Caco-2 (cell line): ENCODE measurements around the gene GPR39. TPM values are rescaled to one million over a fixed set of nuclear protein-coding genes. Genes with fewer than 3 reads are reported as not detected.

ENCODE experiments used
- BruUV-seq: library from RNA; stranded (reverse); fragments of 400-500 nt; replicated peaks from 2 replicates; lab custom pipeline; 2021; lab: Mats Ljungman, UMichigan
- CTCF ChIA-PET: fragments of 300-600 bp; sonication (Branson Sonifier 250); formaldehyde crosslinking; loops from one replicate; lab custom pipeline; 2022; ENCODE audit warnings: antibody characterized with exemption; lab: Charles Lee
- POLR2A ChIA-PET: fragments of 300-600 bp; sonication (Branson Sonifier 250); formaldehyde crosslinking; loops from one replicate; lab custom pipeline; 2022; ENCODE audit warnings: antibody characterized with exemption; lab: Charles Lee
- DNase-seq, 2 experiments: peaks; one replicate each; pipeline versions ENCODE4 v3.0.0 to v3.0.0-alpha.2; 2020 to 2022
- H3K27me3 ChIP-seq: replicated peaks from 2 replicates; pipeline ENCODE4 v1.6.0; 2011; ENCODE audit warnings: low read length; ENCODE audit not compliant: control insufficient read depth, insufficient read depth
- H3K36me3 ChIP-seq: 2 replicates; pipeline ENCODE4 v1.5.1; 2011; ENCODE audit warnings: low read length; ENCODE audit not compliant: control insufficient read depth, insufficient read depth
- H3K4me1 ChIP-seq: fragments of 250-450 bp; sonication (Bioruptor Pico); 2 replicates; pipeline ENCODE4 v1.5.1; 2020; ENCODE audit warnings: mild to moderate bottlenecking
- H3K4me3 ChIP-seq: 2 replicates; pipeline ENCODE4 v1.5.1; 2011; ENCODE audit warnings: low read depth, mild to moderate bottlenecking, control low read depth, low read length
- H3K9me3 ChIP-seq: fragments of 250-450 bp; sonication (Bioruptor Pico); 2 replicates; pipeline ENCODE4 v1.5.1; 2020; ENCODE audit warnings: mild to moderate bottlenecking, moderate library complexity
- H3K27ac Mint-ChIP-seq: one replicate; pipeline ENCODE4 v1.8.0; 2022; ENCODE audit warnings: mixed read lengths; ENCODE audit not compliant: unreplicated experiment
- H3K27me3 Mint-ChIP-seq: one replicate; pipeline ENCODE4 v1.8.0; 2022; ENCODE audit warnings: mixed read lengths; ENCODE audit not compliant: insufficient read depth, unreplicated experiment
- H3K36me3 Mint-ChIP-seq: one replicate; pipeline ENCODE4 v1.8.0; 2022; ENCODE audit warnings: mild to moderate bottlenecking, mixed read lengths; ENCODE audit not compliant: insufficient read depth, unreplicated experiment
- H3K4me1 Mint-ChIP-seq: one replicate; pipeline ENCODE4 v1.8.0; 2022; ENCODE audit warnings: low read depth, mixed read lengths; ENCODE audit not compliant: unreplicated experiment
- H3K4me3 Mint-ChIP-seq: one replicate; pipeline ENCODE4 v1.8.0; 2022; ENCODE audit warnings: mild to moderate bottlenecking, moderate library complexity, mixed read lengths; ENCODE audit not compliant: unreplicated experiment
- H3K9me3 Mint-ChIP-seq: one replicate; pipeline ENCODE4 v1.8.0; 2022; ENCODE audit warnings: mixed read lengths; ENCODE audit not compliant: unreplicated experiment
- CTCF ChIP-seq, 2 experiments: fragments of 200-600 bp in 1 of 2; IDR thresholded peaks; 1 replicate in 1 of 2; 2 replicates in 1 of 2; pipeline versions ENCODE4 v1.5.1 to v1.8.0; 2011 to 2022; ENCODE audit warnings: antibody characterized with exemption in 1 of 2, control low read depth in 1 of 2, inconsistent platforms in 1 of 2, low read depth in 1 of 2, low read length in 1 of 2, mild to moderate bottlenecking in 1 of 2, moderate library complexity in 1 of 2; ENCODE audit not compliant: insufficient read depth in 1 of 2, severe bottlenecking in 1 of 2, unreplicated experiment in 1 of 2
- intact Hi-C: fragments of 100-400 bp; cut with micrococcal nuclease; formaldehyde crosslinking; loops from one replicate; pipeline ENCODE4 v1.10.0; 2022; ENCODE audit not compliant: unreplicated experiment
- total RNA-seq: library from RNA; stranded (reverse); gene quantifications from 2 replicates; pipeline ENCODE4 v1.2.3, GENCODE V29; 2022

The GPR39 gene
- total RNA-seq, 1 experiment from 2014 or later, result 26.8 TPM

- no TSS peak for BruUV-seq
- Mint-ChIP-seq H3K4me3 (no peak overlapping the region), H3K9me3 (peaks cover 15% of the 10 kb centered on the region), H3K27ac (peak overlapping the region; percentile 60), H3K4me1 (peaks cover 55% of the 10 kb centered on the region), H3K27me3 (no peaks in the 10 kb centered on the region), H3K36me3 (peaks cover 42% of the 10 kb centered on the region)
- Histone ChIP-seq H3K27me3 (no peaks in the 10 kb centered on the region), H3K4me1 (peaks cover 45% of the 10 kb centered on the region), H3K4me3 (no peak overlapping the region), H3K9me3 (no peaks in the 10 kb centered on the region), H3K36me3 (no peaks in the 10 kb centered on the region)
- intact Hi-C loops, result no loop called here
- ChIA-PET CTCF (no interaction called here), POLR2A (interaction anchor here (0.6 to 1.5 kb wide), 2 partner anchors 13 to 22 kb away, joined by 4 to 5 read pairs; no protein-coding TSS in a partner anchor)
- DNase-seq, result no peak
- no peak for TF ChIP-seq CTCF (IDR thresholded peaks at IDR 0.05; ENCODE audit: insufficient read depth in 1 of 2, low read depth in 1 of 2, low read length in 1 of 2, severe bottlenecking in 1 of 2, unreplicated experiment in 1 of 2)
Observed at GRCh38 chr2:132437852-132438669, 21.5 kb downstream of the GPR39 start.

- Mint-ChIP-seq H3K4me1 (peaks cover 55% of the 10 kb centered on the region), H3K4me3 (no peak overlapping the region), H3K36me3 (peaks cover 42% of the 10 kb centered on the region), H3K27ac (peak overlapping the region; percentile 60), H3K27me3 (no peaks in the 10 kb centered on the region), H3K9me3 (peaks cover 10% of the 10 kb centered on the region)
- H3K9me3 ChIP-seq, result no peaks in the 10 kb centered on the region
- TF ChIP-seq CTCF (IDR thresholded peaks at IDR 0.05; ENCODE audit: insufficient read depth in 1 of 2, low read depth in 1 of 2, low read length in 1 of 2, severe bottlenecking in 1 of 2, unreplicated experiment in 1 of 2), result no peak
- no TSS peak for BruUV-seq
- H3K4me1 ChIP-seq, result peaks cover 50% of the 10 kb centered on the region
- H3K36me3 ChIP-seq, result no peaks in the 10 kb centered on the region
- intact Hi-C loops, result no loop called here
- ChIA-PET CTCF (no interaction called here), POLR2A (interaction anchor here (1.5 kb wide), 1 partner anchor 14 kb away, joined by 4 read pairs; no protein-coding TSS in a partner anchor)
- DNase-seq, result no peak
- H3K27me3 ChIP-seq, result no peaks in the 10 kb centered on the region
- H3K4me3 ChIP-seq, result no peak overlapping the region
Observed at GRCh38 chr2:132438691-132439090, 22.1 kb downstream of the GPR39 start.

GRCh38 chr2:132439703-132440398 lies 23.2 kb downstream of the GPR39 start:
- no peak for TF ChIP-seq CTCF (IDR thresholded peaks at IDR 0.05; ENCODE audit: insufficient read depth in 1 of 2, low read depth in 1 of 2, low read length in 1 of 2, severe bottlenecking in 1 of 2, unreplicated experiment in 1 of 2)
- no peak overlapping the region for H3K4me3 Mint-ChIP-seq
- peak overlapping the region; percentile 60 for H3K27ac Mint-ChIP-seq
- ChIA-PET CTCF (no interaction called here), POLR2A (interaction anchor here (1.1 kb wide), 1 partner anchor 16 kb away, joined by 5 read pairs; no protein-coding TSS in a partner anchor)
- no peaks in the 10 kb centered on the region for H3K36me3 ChIP-seq
- peaks cover 39% of the 10 kb centered on the region for H3K36me3 Mint-ChIP-seq
- intact Hi-C loops, result no loop called here
- no peak overlapping the region for H3K4me3 ChIP-seq
- peak in 1 of 2 experiments; percentile 49 for DNase-seq
- H3K27me3 Mint-ChIP-seq, result no peaks in the 10 kb centered on the region
- no peaks in the 10 kb centered on the region for H3K9me3 ChIP-seq
- H3K4me1 Mint-ChIP-seq, result peaks cover 56% of the 10 kb centered on the region
- peaks cover 58% of the 10 kb centered on the region for H3K4me1 ChIP-seq
- no peaks in the 10 kb centered on the region for H3K27me3 ChIP-seq
- H3K9me3 Mint-ChIP-seq, result peaks cover 9% of the 10 kb centered on the region
- no TSS peak for BruUV-seq
